ENCODE results near the gene NEK11.
"Not testable (repeated sequence)": the region's sequence is repeated elsewhere in the genome, so short reads cannot be mapped to it uniquely, and the experiment has no call there.

The NEK11 gene

DNA sequence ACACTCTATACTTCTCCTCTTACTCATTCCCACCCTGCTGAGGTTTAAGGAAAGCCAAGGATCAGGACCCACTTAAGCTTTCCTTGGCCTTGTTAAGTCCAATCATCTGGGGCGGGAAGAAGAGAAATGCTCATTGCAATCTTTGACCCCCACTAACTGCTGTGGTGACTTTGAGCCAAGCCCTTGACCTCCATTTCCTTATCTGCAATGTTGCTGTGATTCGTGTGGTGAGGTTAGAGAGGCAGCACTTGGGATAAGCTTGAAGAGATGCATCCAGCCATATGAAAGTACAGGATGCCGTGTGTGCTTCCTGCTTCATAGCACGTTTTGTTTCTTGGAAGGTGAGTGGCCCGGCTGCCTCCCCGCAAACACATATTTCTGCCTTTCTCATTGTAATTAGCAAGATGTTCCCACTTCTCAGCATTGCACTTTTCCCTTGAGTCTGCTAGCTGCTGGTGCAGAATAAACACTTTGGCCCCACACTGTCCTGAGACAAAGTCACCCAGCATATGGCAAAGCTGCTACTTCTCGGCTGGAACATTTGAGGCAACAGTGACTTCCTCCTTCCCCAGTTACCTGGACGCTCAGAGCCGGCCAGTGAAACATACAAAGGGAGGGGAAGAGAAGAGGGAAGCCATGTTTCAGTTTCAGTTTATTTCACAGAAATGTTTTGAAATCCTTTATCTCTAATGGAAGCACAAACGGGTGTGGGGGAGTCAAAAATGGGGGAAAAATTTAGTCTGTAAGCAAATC lies 344.4 kb downstream of the NEK11 start:
- DNase-seq, result no peak

DNA sequence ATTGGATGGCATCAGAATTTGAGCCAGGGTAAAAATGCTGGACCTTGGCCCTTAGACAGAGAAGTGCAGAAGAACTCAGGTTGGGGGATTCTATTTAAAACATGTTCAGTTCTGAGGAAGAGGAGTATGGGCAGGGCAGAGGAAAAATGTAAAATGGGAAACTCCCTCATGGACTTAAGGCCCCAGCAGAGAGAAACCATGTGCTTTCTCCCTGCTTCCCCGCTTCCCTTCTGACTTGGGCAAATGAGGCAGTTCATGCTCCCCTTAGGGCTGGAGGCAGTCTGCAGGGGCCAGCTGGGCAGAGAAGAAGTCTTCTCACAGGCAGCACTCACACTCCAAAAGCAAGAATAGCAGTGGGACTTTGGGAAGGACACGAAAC lies 345.0 kb downstream of the NEK11 start:
- no peak for DNase-seq

DNA sequence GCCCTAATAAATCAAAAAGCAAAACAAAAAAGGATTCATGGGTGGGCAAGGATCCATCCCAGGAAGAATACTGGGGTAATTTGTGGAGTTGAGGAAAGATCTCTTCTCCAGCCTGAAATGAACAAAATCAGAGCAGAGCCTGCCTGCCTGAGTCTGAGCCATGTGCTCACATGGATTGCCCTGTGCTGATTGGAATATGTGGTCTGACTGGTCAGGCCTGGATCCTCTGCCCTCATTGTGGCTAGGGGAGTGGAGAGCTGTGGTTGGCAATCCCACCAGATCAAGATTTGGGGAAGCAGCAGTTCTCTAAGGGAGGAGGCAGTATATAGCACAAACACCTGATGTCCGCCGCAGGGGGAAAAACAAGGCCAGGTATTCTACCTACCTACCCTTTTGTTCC lies 348.1 kb downstream of the NEK11 start:
- DNase-seq, result no peak

DNA sequence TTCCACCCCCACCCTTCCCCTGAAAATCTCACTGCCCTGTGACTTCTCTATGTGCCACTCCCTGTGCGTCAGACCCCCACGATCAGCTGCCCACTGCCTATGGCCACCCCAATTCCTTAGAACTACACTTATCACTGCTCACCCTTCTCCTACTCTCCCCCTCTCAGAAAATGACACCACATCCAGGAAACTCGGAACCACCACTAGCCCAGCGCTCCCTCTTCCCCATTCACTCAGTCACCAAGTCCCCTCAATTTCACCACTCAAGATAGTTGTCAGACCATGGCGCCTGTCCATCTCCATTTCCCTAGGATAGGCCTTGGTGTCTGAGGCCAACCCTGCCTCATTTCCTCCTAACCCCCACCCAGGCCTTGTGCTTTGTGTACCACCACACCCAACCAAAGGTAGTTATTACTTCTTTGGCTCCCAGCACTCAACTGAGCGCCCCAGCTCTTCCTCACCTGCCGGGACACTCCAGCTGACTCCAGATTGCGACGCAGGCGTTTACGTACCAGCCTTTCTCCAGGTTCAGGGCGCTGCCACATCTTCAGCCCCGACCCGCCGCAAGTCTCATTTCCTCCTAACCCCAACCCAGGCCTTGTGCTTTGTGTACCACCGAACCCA lies 354.3 kb downstream of the NEK11 start:
- DNase-seq, result not testable (repeated sequence)

DNA sequence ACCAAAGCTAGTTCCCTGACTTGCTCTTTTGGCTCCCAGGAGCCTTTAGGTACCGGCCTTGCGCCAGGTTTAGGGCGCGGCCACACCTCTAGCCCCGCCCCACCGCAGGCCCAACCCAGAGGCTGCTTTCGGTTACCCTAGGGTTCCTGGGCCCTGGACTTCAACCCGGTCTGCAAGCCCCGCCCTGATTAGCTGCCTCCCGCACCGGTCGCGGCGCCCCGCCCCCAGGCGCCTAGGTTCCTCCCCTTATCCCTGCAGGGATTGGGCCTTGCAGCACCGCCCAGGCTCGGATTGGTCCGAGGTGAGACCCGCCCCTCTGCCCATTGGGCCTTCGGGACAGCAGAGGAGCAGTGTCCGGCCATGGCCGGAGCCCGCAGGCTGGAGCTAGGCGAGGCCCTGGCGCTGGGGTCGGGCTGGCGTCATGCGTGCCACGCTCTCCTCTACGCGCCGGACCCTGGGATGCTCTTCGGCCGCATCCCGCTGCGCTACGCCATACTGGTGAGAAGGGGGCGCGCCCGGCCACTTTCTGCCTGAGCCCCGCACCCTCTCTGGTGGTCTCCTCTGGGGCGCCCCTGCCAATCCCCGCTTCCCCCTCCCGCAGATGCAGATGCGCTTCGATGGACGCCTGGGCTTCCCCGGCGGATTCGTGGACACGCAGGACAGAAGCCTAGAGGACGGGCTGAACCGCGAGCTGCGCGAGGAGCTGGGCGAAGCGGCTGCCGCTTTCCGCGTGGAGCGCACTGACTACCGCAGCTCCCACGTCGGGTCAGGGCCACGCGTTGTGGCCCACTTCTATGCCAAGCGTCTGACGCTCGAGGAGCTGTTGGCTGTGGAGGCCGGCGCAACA lies 355.0 kb downstream of the NEK11 start, which contains the start of gene NUDT16:
Gene NUDT16, plus strand, starts transcription at position 330 of the 847 bp plus-strand sequence. Its CDS starts 31 bp downstream, at position 361.
- peak; percentile 94 for DNase-seq

DNA sequence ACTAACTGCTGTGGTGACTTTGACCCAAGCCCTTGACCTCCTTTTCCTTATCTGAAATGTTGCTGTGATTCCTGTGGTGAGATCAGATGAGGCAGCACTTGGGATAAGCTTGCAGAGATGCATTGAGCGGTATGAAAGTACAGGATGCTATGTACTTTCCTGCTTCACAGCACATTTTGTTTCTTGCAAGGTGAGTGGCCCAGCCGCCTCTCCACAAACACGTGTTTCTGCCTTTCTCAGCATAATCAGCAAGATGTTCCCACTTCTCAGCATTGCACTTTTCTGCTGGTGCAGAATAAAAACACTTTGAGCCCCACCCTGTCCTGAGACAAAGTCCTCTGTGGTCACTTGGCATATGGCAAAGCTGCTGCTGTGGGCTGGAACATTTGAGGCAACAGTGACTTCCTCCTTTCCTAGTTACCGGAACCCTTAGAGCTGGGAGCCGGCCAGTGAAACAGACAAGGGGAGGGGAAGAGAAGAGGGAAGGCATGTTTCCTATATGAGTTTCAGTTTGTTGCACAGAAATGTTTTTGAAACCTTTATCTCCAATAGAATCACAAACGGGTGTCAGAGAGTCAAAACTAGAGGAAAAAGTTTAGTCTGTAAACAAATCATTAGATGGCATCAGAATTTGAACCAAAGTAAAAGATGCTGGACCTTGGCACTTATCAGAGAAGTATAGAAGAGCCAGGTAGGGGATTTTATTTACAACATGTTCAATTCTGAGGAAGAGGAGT lies 359.9 kb downstream of the NEK11 start:
- peak; percentile 78 for DNase-seq

DNA sequence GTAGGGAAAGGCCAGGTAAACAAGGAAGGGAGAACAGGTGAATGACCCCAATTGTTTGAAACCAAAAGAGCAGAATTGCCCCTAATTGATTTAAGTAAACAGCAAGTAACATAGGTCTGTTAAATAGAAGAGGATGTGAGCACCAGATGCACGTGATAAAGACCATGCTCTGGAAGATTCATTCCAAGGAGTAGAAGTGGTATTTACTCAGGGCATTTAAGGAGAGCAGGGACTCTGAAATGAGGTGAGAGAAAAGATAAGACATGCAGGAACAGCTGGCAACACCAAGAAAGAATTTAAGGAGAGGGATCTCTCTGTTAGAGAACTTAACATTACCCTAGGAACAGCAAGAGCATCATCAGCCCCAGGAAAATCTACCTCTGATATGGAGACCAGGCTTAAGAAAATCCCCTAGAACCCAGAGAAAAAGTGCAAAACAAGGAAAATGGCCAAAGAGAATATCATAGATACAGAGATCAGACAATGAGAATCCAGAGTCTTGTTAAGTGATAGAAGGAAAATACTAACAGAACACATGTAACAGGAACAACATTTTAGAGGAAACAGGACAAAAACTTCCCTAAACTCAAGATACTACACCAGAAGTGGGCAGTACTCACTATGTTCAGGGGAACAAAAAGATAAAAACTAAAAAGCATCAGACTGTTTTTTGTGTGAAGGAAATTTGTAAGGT lies 361.3 kb downstream of the NEK11 start:
- DNase-seq, result no peak

DNA sequence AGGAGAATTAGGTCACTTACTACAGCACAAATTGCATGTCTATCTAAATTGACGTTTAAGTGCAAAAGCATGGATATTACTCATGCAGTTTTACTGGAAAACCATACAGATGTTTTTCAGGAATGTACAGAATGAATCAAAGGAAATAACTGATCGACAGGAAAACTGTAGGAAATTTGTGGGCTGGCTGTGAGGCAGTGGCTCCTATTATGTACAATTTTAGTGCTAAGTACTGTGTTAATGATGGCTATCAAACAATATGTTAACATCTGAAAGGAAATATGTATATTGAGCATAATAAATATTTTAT lies 361.8 kb downstream of the NEK11 start:
- no peak for DNase-seq

DNA sequence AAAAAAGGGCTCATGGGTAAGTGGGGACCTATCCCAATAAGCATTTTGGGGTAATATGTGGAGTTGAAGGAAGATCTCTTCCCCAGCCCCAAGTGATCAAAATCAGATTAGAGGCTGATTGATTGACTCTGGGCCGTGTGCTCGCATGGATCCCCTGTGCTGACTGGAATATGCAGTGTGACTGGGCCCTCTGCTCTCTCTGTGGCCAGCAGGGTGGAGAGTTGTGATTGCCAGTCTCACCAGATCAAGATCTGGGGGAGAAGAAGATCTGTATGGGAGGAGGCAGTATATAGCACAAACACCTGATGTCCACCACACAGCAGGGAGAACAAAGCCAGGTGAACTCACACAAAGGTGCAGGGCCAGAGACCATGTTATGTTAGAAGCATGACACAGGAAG lies 363.7 kb downstream of the NEK11 start:
- no peak for DNase-seq

DNA sequence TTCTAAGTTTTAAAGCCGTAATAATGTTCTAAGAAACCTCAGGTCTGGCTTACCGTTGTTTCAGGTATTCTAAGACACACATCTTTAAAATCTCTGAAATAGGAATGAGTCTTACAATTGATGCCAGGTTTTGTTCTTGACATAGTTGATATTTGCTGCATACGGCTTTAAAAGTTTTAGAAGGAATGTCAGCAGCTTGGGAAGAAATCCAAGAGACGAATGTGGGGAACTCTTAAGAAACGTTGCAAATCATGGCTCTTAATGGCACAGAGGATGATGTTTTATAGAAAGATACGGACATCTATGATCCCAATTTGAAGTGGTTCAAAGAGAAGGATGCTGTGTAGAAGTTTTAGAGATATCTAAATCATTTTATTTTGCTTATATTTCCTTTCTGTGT lies 366.4 kb downstream of the NEK11 start:
- DNase-seq, result no peak

DNA sequence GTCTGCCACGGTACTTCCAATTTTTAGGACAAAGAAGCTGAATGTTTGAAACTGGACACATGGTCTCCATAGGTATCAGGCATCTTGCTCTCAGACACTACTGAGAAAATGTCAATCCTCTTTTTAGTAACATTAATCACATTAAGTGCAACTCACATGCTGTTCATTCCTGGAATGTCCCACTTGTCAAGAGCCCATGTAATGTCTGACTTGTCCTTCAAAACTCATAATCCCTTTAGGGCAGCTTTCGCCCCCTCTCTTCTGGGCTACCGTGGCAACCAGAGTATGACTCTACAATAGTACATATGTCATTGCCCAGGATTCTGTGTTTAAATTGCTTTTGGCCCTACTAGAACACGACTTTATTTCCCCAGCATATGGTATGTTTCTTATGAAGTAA lies 367.2 kb downstream of the NEK11 start:
- no peak for DNase-seq

DNA sequence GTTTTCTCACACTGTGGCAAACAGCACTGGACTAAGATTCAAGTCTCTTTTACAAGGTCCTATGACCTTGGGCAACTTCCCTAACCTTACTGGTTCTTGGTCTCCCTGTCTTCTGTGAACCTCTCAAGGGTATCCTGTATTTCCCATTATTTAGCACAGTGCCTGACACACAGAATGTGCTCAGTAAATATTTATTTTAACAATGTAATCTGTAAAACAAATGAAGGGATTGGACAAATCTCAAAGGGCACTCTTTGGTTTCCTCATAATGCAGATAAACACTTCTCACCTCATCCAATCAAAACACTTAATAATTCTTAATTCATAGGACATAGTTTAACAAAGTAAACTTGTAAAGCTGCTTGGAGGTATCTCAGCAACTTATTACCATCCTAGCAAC lies 367.7 kb downstream of the NEK11 start:
- no peak for DNase-seq

DNA sequence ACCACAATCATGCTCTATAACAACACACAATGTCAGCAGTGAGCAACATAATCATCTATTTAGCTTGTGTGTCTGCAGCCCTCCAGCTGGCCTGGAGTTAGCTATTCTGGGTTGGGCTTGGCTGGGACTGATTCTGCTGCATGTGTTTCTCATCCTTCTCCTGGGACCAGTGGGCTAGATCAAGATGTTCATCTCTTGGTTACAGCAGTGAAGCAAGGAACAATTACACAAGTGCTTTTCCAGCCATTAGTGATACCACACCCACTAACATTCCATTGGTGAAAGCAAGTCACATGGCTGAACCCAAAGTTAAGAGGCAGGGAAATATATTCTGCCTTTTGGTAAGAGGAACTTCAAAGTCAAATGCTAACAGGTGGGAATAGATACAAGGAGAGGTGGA lies 369.5 kb downstream of the NEK11 start:
- no peak for DNase-seq

DNA sequence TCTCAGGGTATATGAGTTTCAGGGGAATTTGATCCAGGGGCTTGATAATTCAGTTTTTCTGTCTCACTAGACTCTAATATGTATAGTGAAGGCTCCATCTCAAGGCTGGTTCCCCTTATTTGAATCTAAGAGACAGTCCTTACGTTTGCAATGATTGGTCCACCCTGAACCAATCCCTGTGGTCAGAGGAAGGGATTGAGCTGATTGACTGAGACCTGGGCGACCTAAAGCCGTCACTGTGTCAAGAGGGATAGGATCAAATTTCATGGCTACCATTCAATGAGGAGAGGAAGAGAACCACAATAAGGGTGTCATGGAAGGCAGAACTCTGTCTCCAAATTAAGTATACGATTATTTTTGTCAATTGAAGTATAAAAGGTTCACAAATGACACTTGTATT lies 371.2 kb downstream of the NEK11 start:
- DNase-seq, result no peak

Data from GDM1 (cell line).